ENCODE results near the gene BARHL1.

- TF ChIP-seq REST (IDR thresholded peaks at IDR 0.05; ENCODE audit: low read depth, low read length): no peak
- no peak for TF ChIP-seq PBX3 (IDR thresholded peaks at IDR 0.05)
- no peak for TF ChIP-seq CTCF (IDR thresholded peaks at IDR 0.05)
- TF ChIP-seq TEAD4 (IDR thresholded peaks at IDR 0.05; ENCODE audit: borderline replicate concordance, insufficient read depth): no peak
- no peak for TF ChIP-seq SIN3A (IDR thresholded peaks at IDR 0.05; ENCODE audit: borderline replicate concordance, low read depth, low read length)
- no peak for TF ChIP-seq USF2 (IDR thresholded peaks at IDR 0.05; ENCODE audit: borderline replicate concordance, low read depth, low read length)
- no peak for TF ChIP-seq GATA2 (CRISPR knock-in tag; IDR thresholded peaks at IDR 0.05)
- no peak for TF ChIP-seq YY1 (IDR thresholded peaks at IDR 0.05; ENCODE audit: low read depth)
- no peak for TF ChIP-seq EZH2phosphoT487 (IDR thresholded peaks at IDR 0.05; ENCODE audit: borderline replicate concordance, low read depth)
- no peak for TF ChIP-seq EP300 (IDR thresholded peaks at IDR 0.05; ENCODE audit: borderline replicate concordance in 1 of 2, low read depth in 1 of 2, low read length in 1 of 2)
- no peak for TF ChIP-seq RCOR1 (IDR thresholded peaks at IDR 0.05; ENCODE audit: low read length)
Measured at GRCh38 chr9:132541051-132541450, 41.4 kb upstream of the BARHL1 start.

All from SK-N-SH (cell line).